GM19395 (cell line): ENCODE measurements around the gene PTGER2.

ENCODE experiments used
- ATAC-seq: cut with Tn5 transposase; IDR thresholded peaks from one replicate; pipeline ENCODE4 v1.9.1; 2021; ENCODE audit warnings: mild to moderate bottlenecking, moderate library complexity; ENCODE audit not compliant: unreplicated experiment

The PTGER2 gene

DNA sequence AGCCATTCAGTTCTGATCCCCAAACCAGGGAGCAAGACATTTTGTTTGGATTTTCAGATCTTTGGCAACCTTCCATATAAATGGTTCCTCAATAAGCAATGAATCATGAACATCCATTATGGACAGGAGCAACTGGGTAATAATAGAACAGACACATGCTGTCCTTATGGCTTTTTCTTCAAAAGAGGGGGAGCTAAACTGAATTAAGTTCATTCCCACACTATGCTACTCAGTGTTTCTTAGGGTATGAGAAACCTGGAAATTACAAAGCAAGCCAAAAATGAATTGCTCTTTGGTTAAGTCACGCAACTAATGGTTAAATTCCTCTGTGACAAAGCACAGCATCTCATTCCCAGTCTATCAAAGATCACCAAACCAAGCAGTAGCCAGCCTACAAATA is 51.0 kb downstream of the PTGER2 start:
- no peak for ATAC-seq

DNA sequence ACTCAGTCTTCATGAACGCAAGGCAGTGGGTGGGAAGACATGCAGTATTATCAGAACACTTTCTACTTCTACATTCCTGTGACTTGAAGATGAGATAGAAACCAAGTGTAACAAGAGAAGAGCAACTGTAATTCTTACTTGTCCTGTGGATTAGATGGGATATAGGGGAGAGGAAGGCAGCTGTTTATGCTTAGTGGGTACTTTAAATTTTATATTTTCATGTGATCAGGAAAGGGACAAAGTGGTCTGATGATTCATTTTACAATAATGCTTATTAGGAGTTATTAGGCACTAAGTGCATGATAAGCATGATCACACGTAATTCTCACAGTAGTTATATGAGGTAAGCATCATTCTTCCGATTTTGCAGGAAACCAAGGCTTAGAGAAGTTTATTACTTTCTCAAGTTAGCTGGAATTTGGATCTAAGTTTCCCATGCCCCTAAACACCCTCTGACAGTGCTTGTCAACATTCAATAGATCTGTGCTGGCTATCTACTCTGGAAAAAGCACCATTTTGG is 52.7 kb downstream of the PTGER2 start:
- no peak for ATAC-seq

DNA sequence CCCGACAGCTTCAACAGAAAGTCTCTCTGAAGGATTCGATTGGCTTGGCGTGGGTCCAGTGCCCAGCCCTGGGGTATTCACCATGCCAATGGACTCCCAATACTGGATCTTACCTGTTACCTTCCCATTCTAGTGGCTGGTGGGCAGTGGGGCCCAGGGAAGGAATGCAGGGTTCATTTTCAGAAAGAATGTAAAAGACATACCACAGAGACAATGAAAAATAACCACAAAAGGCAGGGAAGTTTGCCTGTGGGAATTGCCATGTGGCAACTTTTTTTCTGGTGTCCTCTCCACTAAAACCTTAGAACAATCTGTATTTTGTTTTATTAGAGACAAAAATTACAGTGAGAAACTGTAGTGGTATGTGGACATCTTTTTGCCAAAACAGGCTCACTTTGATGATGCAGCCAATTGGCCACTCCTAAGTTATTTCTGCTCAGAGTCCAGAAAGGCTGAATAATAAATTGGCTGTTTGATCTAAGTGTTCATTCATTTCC is 55.2 kb downstream of the PTGER2 start:
- ATAC-seq, result no peak

DNA sequence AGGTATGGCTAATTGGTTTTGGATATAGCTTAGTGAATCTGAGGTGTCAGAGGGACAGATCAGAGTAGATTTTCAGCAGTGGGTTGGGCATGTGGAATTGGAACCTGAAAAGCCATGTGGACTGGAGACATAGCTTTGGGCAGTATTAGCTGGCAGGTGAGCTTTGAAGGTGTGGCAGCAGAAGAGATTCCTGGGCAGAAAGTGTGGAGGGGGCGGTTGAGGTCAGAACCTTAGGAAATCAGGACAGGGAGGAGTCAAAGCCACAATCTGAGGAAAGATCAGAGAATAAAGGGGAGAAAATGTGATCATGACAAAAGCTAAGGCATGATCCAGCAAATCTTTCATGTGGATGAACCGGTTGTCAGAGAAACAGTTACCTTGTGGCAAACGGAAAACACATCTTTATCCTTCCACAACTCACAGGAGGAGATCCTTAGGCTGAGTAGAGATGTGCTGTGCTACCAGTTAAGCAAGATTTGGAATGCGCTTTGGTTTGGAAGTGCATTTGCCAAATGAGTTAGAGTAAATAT is 56.4 kb downstream of the PTGER2 start:
- ATAC-seq, result no peak

DNA sequence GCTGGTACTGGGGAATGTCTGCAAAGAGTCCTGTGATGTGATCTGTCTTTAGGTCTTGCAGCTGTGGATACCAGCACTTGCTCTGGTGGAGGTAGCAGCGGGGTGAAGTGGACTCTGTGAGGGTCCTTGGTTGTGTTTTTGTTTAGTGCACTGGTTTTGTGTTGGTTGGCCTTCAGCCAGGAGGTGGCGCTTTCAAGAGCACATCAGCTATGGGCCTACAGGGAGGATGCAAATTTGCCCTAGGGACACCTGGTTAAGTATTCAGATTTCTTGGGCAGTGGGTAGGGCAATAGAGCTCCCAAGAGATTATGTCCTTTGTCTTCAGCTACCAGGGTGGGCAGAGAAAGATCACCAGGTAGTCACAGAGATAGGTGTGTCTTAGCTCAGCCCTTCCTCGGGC is 63.8 kb downstream of the PTGER2 start:
- no peak for ATAC-seq
